Fibroblast of gingiva (primary cell): ENCODE measurements around the gene KCNE4.
"Not testable (repeated sequence)": the region's sequence is repeated elsewhere in the genome, so short reads cannot be mapped to it uniquely, and the experiment has no call there.

ENCODE experiments used
- DNase-seq: peaks from one replicate; pipeline ENCODE4 v3.0.0-alpha.2; 2011; ENCODE audit warnings: low read depth

KCNE4 gene

DNA sequence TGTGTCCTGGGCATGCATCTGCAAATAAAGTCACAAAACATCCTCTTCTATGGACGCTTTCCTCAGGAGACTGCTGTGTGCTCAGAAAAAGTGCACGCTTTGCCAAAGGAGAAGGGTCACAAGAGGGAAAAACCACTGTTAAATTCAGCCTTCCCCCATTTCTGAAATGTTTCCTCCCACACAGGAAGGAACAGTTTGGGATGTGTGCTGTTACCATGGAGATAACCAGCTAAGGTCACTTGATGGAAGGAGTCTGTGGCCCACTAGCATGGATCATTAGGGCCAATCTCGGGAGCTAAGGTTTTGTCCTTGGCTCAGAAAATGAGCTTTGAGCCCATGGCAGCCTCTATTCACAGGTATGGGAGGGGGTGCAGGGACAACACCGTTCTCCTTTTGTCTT is 5.6 kb downstream of the KCNE4 start:
- DNase-seq = no peak

GRCh38 chr2:223058952-223059716 is 7.1 kb downstream of the KCNE4 start:
- no peak for DNase-seq

GRCh38 chr2:223060201-223060825 is 8.3 kb downstream of the KCNE4 start:
- DNase-seq = no peak

- peak; percentile 52 for DNase-seq
Measured at GRCh38 chr2:223062396-223062795, 10.4 kb downstream of the KCNE4 start.

GRCh38 chr2:223065107-223065506 is 13.1 kb downstream of the KCNE4 start:
- DNase-seq = no peak

DNA sequence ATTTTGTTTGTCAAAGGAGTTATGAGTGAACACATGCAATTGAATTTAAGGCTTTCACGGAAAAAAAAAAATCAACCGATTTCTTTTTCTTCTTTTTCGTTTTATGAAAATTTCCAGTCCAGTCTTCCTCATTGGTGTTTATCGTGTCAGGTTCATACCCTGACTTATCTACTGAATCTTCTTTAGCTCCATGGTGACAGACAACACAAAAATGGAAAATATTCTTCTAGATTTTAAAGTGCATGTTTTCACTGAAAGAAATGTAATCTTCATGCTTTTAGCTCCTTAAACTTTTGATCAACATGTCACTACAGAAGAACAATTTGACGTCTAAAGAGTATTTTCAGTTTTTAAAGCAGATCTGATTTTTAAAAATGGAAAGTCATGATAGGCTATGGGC is 14.7 kb downstream of the KCNE4 start:
- DNase-seq = no peak

DNA sequence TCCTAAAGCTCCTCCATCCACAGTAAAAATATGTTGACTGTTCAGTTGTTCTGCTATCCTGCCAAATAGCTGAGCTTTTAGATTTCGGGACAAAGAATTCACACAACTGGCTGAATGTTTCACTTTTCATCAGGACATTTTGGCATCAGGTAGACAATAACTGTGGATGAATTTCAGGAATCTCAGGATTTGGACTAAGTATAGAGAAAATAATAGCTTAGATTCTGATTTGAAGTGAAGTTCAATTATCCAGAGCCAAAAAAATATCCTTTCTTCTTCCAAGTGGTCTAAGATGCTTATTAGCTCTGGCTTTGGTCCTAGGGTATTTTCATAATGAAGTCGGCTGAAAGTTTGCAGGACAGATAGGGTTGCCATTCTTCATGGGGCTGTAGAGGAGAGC is 16.1 kb downstream of the KCNE4 start:
- DNase-seq = no peak

DNA sequence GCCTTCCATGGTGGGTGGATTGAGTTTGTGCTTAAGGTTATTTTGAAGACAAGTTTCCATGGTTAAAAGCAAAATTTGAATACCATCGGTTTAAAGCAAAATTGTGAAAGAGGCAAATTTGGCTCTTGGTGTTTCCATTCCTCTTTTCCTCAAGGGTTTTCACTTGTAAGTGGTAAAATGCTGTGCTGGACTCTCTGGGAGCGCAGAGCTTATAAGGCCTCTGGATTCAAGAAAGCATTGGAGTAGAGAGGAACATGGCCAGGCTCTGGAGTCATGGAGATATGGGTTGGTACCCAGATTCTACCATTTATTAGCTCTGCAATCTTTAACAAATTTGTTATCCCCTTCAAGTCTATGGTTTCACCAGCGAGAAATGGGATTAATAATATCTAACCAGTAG is 17.5 kb downstream of the KCNE4 start:
- DNase-seq = no peak

DNA sequence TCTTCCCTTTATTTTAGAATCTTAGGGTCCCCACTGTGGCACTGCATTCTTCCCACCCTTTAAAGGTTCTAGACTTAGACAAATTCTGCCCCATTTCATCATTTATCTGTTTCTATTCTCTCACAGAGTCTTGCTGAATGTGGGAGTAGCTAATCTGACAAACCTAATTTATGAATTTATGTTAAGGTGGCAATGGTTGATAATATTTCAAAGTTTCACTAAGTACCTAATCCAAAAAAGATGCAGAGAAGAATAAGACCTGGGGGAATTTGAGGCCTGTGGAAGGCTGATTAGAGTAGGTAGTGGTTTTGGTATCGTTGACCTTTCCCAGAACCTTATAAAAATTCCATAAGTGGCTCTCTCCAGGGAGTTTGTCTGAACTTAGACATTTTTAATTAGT is 18.0 kb downstream of the KCNE4 start:
- no peak for DNase-seq

DNA sequence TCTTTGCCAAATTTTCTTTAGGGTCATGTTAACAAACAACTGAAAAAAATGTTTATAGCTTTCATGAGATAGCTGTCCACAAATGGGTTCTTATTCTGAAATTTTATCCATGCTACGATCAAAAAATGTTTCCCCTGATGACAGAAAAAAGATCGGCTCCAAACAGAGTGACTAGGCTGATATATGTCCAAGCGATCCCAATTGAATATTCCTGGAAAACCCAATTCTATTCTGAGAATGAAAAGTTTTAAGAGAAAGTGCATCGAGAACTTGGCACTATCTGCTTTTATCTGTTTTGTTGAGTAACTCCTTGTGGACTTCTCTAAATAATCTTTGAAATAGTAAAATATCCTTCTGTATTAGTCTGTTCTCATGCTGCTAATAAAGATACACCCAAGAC is 19.1 kb downstream of the KCNE4 start:
- DNase-seq = no peak

DNA sequence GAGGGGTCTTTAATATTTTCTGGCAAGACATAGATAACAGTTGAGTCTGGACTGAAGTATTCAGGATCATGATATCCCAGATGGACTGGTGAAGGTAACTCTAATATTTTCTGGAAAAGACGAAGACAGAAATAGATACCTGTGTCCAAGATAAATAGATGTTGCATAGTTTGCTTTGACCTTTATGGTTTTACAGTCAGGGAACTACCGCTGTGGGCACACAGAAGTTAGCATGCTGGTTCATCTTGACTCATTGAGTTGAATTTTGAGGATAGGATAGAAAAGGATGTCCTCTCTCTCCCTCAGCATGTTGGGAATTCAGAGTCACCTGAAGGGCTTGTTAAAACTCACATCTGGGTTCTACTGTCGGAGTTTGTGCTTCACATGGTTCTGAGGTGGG is 20.8 kb downstream of the KCNE4 start:
- DNase-seq = no peak

- DNase-seq = no peak
Measured at GRCh38 chr2:223075301-223076270, 23.6 kb downstream of the KCNE4 start.

- no peak for DNase-seq
Measured at GRCh38 chr2:223076573-223076972, 24.6 kb downstream of the KCNE4 start.

GRCh38 chr2:223078482-223078881 is 26.5 kb downstream of the KCNE4 start:
- no peak for DNase-seq

GRCh38 chr2:223079378-223079777 is 27.4 kb downstream of the KCNE4 start:
- no peak for DNase-seq

- DNase-seq = no peak
Measured at GRCh38 chr2:223079925-223080324, 27.9 kb downstream of the KCNE4 start.

DNA sequence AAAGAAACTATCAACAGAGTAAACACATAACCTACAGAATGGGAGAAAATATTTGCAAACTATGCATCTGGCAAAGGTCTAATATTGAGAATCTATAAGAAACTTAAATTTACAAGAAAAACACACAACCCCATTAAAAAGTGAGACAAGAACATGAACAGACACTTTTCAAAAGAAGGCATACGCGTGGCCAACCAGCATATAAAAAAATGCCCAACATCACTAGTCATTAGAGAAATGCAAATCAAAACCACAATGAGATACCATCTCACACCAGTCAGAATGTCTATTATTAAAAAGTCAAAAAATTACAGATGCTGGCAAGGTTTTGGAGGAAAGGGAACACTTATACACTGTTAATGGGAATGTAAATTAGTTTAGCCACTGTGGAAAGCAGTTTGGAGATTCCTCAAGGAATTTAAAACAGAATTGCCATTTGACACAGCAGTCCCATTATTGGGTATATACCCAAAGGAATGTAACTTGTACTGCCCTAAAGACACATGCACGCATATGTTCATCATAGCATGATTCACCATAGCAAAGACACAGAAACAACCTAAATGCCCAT is 28.9 kb downstream of the KCNE4 start:
- DNase-seq = not testable (repeated sequence)

DNA sequence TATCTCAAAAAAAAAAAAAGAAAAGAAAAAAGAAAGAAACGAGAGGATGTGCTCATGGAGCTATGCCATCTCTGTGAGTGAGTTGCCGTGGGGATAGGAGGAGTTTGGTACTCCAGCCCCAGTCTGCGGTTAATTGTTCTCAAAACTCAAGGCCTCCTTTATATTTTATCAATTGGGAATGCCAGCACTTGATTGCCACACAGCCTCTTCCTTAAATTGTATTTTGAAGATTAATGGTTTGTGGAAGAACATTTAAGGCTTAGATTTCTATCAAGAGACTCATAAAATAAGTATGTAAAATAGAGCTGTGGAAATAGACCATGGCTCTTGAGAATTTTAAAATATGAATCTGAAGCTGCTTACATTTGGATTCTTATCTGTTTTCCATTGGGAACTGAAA is 29.8 kb downstream of the KCNE4 start:
- no peak for DNase-seq

DNA sequence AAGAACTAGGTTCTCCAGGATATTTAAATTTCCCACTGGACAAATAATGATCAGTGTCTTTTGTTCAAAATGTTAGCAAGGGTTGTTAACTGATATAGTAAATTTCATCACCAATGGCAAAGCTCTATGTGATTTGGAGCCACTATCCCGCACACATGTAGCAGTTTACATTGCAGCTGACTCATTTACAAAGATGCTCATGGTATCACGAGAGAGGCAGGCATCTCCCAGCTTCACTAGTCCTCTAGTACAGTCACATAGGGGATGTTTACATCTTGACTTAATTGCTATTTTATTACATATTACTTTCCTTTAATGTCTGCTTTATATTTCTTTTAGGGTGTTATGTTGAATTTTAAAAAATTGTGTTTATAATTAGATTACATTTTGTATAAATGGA is 30.7 kb downstream of the KCNE4 start:
- DNase-seq = no peak

- DNase-seq = no peak
Measured at GRCh38 chr2:223083402-223084070, 31.5 kb downstream of the KCNE4 start.

- no peak for DNase-seq
Measured at GRCh38 chr2:223084873-223085272, 32.9 kb downstream of the KCNE4 start.
